ENCODE data around the gene NXPH3.

DNA sequence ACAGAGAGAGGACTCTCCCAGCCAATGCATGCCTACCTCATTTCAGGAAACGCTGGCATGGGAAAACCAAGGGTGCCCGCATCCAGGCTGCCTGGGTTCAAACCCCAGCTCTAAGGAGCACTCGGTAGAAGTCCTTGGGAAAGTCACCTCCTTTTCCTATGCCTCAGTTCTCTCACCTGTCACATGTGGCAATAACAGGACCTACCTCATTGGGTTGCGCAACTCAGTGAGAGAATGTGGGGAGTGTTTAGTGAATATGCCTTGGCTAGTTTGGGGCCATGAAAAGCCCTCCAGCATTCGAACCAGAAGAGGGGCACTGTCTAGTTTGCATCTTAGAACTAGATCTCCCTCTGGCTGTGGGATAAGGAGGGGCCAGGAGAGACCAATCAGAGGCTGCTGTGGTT lies 9.0 kb upstream of the NXPH3 start:
- TF ChIP-seq, protein P1, sequence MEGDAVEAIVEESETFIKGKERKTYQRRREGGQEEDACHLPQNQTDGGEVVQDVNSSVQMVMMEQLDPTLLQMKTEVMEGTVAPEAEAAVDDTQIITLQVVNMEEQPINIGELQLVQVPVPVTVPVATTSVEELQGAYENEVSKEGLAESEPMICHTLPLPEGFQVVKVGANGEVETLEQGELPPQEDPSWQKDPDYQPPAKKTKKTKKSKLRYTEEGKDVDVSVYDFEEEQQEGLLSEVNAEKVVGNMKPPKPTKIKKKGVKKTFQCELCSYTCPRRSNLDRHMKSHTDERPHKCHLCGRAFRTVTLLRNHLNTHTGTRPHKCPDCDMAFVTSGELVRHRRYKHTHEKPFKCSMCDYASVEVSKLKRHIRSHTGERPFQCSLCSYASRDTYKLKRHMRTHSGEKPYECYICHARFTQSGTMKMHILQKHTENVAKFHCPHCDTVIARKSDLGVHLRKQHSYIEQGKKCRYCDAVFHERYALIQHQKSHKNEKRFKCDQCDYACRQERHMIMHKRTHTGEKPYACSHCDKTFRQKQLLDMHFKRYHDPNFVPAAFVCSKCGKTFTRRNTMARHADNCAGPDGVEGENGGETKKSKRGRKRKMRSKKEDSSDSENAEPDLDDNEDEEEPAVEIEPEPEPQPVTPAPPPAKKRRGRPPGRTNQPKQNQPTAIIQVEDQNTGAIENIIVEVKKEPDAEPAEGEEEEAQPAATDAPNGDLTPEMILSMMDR (IDR thresholded peaks at IDR 0.05) = no peak
- TF ChIP-seq POLR2A (IDR thresholded peaks at IDR 0.05) = no peak

All from esophagus squamous epithelium (tissue), 4 donors.